Measurements from ENCODE around the gene CASP6.

CASP6 gene

DNA sequence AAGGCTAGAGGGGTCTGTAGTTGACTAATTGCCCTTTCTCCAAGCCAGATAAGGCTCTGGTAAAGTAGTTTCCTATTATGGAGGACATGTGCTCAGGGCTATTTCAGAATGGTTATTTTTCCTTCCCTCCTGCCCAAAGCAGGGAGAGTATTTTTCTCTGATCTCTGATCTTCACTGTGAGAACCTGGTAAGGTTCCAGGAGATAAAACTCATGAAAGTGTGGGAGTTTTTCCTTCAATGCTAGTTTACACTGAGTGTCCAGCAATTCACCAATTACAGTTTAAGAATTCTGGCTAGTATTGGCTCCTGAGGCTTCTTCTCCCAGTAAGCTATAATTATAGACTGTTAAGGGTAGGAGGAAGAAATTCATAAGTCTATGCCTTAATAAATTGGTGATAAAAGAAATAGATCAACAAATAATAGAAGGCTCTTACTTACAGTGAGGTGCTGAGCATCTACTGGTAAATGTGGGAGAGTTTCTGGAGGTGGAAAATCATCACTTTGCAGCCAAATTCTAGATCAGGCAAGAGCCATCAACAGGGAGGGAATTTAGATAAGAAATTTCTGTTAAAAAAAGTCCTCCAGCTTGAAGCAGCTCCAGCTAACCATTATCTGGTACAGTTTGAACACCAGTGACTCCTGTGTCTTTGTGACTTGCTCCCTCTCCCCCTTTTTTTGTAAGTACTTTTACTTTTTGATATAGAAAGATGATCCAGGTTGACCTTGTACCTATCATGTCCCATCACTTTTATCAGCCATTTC lies 30.9 kb downstream of the CASP6 start:
- DNase-seq, result no peak

DNA sequence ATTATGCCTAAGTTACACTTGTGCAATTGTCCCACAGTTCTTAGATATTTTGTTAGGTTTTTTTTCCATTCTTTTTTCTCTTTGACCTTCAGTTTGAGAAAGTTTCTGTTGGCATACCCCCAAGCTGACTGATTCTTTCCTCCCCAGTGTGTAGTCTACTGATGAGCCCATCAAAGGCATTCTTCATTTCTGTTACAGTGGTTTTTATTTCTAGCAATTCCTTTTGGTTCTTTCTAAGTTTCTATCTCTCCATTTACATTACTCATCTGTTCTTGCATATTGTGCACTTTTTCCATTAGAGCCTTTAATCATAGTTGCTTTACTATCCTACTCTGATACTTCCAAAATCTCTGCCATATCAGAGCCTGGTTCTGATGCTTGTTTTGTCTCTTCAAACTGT lies 31.9 kb downstream of the CASP6 start:
- no peak for DNase-seq

DNA sequence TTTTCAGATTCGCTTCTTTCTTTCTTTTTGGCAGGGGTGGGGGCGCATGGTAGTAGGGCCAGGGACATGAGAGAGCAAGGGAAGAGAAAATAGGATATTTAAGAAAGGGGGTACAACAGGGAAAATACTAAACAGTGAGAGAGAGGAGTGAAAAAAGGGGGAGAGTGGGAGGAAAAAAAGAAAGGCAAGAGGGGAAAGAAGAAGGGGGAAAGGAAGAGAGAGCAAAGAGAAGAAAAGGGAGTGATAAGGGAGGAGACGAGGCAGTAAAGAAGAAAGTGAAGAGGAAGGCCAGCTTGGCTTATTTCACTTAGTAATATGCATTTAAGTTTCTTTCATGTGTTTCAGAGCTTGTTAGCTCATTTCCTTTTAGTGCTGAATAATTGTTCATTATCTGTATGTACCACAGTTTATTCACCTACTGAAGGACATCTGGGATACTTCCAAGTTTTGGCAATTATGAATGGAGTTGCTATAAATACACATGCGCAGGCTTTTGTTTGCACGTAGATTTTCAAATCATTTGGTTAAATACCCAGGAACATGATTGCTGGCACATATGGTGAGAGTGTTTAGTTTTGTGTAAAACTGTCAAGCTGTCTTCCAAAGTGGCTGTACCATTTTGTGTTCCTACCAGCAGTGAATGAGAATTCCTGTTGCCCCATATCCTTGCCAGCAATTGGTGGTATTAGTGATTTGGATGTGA lies 37.3 kb downstream of the CASP6 start:
- no peak for DNase-seq

DNA sequence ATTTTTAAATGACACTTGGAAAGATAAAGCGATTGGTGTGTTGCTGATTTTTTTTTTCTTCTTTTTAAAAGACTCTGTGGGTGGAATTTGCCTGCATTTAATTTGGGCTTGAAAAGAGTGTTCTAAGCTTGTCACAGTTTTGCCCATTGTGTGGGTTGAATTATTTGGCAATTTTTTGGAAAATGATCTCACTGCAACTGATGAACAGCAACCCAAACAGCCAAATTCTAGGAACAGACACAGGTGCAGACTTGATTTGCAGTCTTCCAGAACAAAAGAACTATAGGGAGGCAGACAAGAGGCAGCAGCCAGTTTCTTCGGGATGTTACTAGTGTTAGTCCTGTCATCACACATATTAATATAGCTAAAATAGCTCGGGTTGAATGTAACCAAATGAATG lies 40.5 kb downstream of the CASP6 start:
- DNase-seq, result no peak

DNA sequence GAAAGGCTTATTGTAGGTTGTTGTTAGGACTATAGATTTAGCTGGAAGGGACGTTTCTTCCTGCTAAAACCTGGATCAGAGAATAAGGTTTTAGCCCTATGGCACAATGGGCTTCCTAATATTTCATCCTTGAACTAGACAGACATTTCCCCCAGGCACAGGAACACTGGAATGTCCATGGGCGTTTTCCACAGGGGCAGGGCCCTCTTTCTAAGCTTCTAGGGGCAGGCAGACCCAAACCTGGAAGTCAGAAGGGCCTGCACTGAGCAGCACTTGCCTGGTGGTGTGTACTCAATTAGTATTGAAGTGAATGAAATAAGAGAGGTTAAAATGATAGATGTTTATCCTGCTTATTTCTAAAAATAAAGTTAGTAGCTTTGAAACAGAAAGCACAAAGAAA lies 41.1 kb downstream of the CASP6 start:
- DNase-seq, result no peak

DNA sequence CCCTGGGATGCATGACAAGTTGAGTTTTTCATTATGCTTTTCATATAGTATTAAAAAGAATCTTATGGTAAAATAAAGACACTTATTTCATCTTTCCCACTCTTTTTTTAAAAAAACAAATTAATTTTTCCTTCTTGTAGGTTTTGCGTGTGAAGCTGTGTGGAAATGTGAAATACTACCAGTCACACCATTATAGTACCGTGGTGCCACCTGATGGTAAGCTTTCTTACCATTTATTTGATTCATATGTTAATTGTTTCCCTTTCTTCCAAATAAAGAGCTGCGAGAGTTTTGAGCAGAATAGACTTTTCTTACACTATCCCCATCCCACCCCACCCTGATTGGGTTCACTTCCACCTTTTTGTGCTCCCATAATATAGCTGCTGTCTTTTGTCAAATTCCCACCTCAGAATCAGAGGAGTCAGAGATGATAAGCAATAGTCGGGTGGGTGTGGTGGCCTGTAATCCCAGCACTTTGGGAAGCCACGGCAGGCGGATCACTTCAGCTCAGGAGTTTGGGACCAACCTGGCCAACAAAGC lies 44.3 kb downstream of the CASP6 start:
- DNase-seq, result no peak

DNA sequence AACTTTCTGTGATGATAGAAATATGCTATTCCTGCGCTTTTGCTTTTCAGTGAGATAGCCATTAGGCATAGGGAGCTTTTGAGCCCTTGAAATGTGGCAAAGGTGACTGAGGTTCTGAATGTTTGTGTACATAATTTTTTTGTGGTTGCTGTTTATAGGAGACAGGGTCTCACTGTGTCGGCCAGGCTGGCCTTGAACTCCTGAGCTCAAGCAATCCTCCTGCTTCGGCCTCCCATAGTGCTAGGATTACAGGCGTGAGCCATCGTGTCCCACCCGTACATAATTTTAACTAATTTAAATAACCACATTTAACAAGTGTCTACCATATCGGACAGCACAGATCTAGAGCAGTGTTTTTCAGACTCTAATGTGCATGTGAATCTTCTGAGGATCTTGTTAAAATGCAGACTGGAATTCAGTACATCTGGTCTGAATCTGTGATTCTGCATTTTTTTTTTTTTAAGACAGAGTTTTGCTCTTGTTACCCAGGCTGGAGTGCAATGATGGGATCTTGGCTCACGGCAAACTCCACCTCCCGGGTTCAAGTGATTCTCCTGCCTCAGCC lies 45.3 kb downstream of the CASP6 start:
- DNase-seq, result no peak

DNA sequence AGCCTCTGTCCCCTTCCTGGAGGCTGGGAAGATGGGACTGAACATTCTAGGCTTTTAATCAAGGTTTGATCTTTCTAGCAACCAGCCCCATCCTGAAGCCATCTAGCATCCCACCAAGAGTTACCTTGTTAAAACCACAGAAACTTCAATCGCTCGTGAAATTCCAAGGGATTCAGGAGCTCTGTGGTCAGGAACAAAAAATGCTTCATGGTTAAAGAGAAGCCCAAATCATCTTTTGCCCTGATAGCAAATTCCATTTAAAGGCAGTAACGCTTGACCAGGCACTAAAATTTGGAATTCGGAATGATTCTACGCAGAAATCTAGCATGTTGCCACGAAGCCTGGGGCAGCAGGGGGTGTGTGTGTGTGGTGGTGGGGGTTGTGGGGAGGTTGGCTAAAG lies 47.8 kb downstream of the CASP6 start:
- no peak for DNase-seq

DNA sequence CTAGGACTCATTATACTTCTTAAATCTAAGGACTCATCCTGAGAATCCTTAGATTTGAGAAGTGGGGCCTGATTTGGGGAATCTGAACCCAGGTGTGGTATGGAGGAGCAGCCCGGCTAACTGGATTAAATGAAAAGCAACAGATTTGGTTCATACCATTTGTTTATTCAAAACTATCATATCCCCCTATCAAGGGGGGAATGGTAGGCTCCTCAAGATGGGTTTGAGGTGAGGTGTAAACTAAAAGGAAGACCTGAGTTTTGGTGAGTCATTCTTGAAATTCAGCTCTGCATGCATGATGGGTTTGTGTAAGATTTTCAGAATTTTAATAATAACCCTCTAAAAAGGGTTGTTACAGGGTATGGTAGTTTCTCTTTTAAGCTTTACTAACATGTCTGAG lies 53.4 kb downstream of the CASP6 start:
- DNase-seq, result no peak

DNA sequence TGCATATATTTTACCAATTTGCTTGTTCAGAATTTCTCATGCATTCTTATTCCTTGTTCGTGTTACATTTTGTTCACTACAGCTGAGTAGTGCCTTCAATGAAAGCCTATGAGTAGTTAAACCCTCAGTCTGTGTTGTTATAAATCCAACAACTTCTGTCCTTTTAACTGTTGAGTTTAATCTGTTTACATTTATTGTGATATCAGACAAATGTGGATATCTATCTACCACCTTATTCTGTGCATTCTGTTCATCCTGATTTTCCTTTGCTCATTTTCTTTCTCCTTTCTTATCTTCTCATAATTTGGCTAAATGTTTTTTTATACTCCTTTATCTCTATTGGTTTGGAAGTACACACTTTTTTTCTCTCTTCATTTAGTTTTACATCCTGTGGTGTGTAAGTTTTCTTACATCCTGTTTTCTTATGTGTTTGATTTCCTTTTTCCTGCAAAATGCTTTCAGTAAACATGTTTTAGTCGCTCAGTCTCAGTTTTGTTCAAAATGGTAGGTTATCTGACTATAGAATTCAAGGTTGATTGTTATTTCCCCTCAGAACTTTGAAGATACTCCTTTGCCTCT lies 54.2 kb downstream of the CASP6 start:
- no peak for DNase-seq

DNA sequence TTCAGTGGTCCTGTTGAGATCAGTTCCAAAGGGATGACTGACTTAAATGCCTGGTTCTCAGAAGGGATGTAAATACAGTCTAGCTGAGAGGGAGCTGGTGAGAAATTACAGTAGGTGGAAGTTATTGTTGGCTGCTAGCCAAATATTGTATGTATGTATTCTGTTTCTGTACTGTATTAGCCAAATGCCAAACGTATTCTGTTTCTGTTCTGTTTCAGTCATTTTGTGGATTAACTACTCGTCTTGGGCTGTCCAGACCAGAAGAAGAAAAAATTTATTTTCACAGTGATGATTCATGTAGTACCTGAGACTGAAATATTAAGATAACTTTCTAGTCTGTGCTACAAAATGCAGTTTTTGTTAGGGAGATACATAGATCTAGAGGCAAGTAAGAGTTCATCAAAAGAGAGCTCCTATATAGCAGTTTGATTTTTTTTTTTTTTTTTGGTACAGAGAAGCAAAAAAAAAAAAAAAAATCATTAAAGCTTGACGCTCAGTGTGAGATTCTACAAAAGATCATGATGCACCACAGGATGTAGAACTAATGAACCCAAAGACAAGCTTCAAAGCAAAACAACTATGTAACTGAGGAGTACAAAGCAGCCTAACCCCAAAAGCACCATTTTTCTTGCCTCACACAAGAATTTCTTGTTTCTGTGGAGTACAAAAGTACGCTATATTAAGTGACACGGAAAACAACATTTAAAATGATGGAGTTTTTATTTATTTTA lies 54.8 kb downstream of the CASP6 start:
- DNase-seq, result no peak

DNA sequence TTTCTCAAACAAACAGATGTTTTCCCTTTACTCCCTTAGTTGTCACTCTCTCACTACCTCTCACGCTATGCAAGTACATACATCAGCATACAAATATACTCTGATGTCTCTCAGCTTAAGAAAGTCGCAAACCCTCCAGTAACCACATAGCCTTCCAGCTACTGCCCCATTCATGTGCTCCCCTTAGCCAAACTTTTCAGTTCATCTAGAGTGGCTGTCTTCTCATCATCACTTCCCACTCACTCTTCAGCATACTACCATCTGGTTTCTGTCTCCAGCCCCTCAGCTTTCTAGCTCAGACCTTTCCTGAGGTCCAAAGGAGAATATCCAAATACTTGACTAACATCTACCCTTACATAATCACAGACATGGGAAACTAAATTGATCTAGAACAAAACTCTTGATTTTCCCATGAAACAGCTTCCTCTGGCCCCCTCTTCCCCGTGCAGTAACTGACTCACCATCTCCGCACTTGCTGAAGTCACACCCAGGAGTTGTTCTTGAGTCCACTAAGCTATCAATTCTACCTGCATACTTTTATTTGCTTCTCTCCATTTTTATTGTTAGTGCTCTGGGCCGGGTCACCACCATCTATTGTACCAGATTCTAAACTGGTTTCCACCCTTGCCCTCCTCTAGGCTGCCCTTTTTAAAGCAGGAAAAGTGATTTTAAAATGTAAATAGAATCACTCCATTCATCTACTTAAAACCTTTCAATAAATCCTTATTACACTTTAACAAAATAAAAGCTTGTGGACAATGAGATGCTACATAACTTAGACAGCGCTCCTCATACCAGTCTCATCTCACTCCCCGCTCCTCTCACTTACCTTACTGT lies 57.2 kb downstream of the CASP6 start:
- DNase-seq, result no peak

DNA sequence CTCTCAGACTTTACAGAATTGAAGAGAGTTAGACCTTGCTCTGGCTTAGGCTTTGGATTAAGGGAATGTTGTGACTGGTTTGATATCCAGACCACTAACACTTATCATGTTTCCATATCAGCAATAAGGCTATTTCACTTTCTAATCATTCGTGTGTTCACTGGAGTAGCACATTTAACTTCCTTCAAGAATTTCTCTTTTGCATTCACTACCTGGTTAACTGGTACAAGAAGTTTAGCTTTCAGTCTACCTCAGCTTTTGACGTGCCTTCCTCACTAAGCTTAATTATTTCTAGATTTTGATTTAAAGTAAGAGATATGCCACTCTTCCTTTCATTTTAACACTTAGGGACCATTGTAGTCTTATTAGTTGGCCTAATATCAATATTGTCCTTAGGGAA lies 62.6 kb downstream of the CASP6 start:
- no peak for DNase-seq

All from right kidney (tissue), 1 donor.